COLO668 (cell line): Measurements from ENCODE around the gene NANP.
"Not testable (repeated sequence)": the region's sequence is repeated elsewhere in the genome, so short reads cannot be mapped to it uniquely, and the experiment has no call there.

ENCODE experiments used
- DNase-seq: peaks from one replicate; lab custom pipeline; 2025; ENCODE audit not compliant: unreplicated experiment; lab: John Stamatoyannopoulos, UW

Gene NANP

DNA sequence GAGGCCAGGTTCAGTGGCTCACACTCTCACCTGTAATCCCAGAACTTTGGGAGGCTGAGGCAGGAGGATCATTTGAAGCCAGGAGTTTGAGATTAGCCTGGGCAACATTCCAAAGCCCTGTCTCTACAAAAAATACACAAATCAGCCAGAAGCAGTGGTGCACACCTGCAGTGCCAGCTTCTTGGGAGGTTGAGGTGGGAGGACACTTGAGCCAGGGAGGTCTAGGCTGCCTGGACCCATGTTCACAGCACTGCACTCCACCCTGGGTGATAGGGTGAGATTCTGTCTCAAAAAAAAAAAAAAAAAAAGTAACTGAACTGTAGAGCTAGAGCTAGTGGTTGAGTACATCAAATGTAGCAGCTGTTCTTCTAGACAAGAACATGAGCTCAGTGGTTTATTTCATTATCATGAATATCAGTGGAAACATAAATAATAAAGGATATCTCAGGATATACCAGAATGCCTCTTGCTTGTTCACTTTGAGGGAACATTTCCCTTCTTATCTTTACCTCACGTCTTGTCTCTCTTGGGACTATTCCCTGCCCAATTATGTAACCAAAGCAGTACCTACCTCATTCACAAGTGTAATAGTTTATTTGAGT is 17.6 kb downstream of the NANP start:
- no peak for DNase-seq

DNA sequence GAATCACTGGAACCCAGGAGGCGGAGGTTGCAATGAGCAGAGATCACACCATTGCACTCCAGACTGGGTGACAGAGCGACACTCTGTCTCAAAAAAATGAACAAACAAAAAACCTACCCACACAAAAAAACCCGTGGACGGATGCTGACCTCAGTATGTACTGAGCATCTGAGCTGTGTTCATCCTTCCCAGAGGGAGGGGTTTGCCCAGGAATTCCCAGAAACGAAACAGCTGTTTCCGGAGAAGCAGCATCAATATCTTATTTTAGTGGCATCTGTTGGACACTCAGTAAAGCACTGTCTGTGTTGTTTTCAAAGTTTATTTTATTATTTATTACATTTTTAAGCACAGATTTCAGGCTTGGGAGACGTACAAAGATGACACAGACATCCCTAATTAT is 18.7 kb downstream of the NANP start:
- DNase-seq = no peak

DNA sequence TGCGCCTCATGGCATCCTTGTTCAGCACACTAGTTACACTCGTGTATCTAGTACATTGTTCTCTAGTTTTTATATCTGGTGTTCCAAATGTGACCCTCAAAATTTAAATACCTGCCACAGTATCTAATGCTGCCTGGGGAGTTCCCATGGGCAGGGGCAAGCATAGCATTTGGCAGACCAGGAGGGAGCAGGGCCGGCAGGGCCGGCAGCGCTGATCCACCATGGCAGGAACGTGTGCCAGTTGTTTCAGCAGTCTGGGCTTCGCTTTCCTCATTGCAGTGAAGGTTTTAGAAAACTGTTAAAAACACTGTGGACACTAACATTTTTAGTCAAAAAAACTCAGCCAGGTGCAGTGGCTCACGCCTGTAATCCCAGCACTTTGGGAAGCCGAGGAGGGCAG is 19.2 kb downstream of the NANP start:
- no peak for DNase-seq

DNA sequence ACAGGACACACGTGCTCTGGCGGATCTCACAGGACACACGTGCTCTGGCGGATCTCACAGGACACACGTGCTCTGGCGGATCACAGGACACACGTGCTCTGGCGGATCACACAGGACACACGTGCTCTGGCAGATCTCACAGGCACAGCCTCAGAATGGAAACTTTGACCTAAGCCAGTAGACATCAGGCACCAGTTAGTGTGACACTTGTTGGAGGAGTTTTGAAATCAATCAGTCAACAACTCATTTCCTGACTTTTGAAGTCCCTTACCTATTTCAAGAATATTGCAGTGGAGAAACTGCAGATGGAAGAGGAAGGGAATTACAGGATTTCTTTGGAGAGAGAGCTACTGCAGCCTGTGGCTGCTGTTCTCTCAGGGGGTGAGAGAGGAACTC is 20.9 kb downstream of the NANP start:
- not testable (repeated sequence) for DNase-seq

DNA sequence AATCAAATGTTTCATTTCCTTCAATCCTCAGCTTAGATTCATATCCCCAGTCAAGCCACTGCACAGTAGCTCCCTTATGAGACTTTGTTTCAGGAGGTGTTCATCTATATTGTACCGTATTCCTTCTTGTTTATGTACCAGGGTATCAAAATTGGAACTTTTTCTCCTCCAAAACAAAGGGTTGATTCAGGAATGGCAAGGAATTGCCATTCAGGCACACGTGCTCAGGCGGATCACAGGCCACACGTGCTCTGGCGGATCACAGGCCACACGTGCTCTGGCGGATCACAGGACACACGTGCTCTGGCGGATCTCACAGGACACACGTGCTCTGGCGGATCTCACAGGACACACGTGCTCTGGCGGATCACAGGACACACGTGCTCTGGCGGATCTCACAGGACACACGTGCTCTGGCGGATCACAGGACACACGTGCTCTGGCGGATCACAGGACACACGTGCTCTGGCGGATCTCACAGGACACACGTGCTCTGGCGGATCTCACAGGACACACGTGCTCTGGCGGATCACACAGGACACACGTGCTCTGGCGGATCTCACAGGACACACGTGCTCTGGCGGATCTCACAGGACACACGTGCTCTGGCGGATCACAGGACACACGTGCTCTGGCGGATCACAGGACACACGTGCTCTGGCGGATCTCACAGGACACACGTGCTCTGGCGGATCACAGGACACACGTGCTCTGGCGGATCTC is 21.5 kb downstream of the NANP start:
- DNase-seq = not testable (repeated sequence)

DNA sequence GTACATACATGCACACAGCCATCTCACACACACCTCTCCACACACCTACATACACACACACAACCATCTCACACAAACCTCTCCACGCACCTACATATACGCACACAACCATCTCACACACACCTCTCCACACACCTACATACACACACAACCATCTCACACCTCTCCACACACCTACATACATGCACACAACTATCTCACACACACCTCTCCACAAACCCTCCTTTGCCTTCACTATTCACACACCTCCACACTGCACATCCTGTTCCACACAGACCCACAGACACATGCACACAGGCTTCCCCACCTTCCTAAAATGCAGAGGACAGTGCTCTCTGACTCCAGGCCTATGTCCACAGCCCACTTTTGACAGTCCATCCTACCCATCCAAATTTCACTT is 22.2 kb downstream of the NANP start:
- DNase-seq = no peak

DNA sequence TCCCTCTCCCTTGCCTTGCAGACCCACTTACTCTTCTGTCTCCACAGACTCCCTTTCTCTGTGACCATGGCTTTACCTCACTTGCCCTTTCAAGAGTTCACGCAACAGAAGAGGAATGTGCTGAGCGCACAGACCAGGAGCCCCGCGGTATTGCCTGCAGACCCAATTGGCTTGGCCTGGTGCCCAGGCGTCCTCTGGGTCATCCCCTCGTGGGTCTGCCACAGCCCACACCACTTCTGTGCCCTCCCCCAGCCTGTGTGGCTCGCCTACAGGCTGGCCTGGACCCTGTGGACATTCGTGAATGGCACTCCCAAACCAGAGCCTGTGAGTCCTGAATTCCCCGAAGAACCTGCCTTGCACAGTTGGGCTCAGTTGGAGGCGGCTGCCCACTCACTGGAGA is 23.2 kb downstream of the NANP start:
- DNase-seq = no peak

DNA sequence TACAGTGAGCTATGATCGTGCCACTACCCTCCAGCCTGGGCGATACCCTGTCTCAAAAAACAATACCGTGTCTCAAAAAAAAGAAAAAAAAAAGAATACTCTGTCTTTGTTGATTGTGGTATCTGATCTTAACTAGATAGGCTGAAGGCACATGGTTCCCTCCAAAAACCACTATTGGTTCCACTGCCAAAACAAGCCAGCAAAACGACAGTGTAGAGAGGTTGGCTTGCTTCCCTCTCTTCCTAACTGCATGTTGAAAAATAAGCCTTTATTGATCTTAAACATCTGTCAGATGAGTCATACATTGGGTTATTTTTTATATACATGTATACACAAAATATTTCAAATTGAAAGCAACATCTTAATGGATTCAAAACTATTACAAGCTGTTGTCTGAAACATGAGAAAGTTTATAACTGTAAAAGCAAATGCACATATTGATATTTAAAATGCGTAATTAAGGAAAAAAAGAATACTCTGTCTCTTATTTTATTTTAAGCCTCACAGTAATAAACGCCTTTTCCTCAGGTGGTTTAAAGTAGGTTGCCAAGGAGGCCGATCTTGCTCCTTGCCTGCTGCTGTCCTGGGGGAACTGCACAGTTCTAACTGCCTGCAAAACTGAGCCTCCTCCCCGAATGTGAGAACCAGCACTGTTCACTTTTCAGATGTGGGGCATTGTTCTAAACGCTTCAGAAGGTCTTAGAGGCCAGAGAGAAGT is 31.5 kb downstream of the NANP start:
- DNase-seq = no peak

DNA sequence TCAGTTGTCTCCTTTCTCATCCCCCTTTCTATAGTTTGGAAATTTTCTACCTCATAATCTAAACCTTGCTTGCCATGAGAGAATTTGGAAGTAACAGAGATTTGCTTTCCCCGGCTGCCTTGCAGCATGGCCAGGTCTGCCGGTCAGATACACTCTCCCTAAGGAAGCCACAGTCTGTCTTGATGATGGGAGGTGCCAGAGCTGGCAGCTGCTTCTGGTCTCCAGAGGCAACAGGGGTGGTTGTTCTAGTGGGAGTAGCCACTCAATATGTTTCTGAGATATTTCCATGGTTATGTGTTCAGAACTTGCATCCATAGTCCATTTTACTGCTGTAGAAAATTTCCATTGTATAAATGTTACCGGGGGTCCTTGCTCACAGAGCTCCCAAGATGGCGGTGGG is 33.0 kb downstream of the NANP start:
- not testable (repeated sequence) for DNase-seq

DNA sequence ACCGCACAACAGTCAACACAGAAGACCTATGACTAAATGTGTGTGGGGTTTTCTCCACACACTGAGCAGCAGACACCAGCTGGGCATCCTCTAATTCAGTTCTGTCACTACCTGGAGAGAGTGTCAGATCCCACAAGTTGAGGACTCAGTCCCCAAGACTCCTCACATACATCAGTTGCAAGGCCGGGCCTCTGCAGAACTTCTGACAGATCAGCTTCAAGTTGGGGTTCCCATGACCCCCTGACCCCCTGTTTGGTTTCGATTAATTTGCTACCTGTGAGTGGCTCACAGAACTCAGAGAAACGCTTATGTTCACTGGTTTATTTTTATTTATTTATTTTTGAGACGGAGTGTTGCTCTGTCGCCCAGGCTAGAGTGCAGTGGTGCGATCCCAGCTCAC is 35.3 kb downstream of the NANP start:
- no peak for DNase-seq

DNA sequence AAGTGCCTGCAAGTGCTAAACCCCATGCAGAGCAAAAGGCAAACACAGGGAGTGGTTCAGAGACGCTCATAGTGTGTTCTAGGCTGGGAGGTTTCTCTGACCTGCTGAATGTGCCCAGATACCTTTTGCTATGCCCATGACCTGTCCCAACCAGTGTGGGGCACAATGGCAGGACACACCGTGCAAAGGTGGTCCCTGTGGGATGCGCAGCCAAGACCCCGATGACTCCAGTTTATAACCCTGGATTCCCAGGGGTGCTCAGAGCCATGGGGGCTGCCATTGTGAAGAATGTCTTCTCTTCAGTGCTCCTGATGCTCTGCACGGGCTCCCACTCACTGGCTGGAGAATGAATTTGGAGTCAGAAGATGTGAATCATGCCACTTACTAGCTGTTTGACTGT is 36.3 kb downstream of the NANP start:
- no peak for DNase-seq

DNA sequence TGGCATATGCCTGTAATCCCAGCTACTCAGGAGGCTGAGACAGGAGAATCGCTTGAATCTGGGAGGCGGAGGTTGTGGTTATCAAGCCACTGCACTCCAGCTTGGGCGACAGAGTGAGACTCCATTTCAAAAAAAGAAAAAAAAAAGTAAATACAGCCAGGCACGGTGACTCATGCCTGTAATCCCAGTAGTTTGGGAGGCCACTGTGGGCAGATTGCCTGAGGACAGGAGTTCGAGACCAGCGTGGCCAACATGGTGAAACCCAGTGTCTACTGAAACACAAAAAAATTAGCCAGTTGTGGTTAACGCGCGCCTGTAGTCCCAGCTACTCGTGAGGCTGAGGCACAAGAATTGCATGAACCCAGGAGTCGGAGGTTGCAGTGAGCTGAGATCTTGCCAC is 36.9 kb downstream of the NANP start:
- DNase-seq = no peak

DNA sequence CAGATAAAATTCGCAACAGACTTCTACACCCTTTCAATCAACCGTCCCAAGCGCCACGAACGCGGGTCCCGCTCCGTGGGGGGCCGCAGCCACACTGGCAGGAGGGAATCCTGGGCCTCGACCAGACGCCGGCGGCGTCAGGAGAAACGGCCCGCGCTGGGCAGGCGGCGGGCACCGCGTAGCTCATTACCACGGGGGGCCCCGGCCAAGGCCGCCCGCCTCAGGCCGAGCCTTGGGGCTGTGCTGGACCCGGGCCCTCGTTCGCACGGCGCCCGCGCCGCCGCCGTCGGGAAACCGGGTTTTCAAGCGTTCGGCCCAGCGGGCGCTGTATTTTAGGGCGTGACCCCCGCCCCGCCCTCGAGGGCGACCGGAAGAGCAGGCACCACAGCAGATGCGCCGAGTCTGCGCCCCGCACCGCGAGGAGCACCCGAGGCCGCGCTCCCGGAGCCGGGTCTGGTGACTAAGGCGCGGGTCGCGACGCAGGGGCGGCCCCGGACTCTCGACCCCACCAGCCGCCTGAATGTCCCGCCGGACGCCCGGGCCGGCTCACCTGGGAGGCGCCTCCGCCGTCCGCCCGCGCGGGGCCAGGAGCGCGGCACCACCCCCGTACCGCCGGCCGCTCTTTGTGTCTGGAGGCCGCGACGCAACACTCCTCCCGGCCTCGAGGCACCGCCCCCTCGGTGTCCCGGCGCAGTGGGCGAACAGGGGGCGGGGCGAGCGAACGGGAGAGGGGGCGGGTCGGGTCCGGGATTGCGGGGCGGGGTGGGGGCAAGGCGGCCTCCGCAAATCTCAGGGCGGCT is 38.7 kb downstream of the NANP start, which contains the start of gene NINL:
Gene NINL, minus strand, starts transcription at position 627 of the 800 bp plus-strand sequence. CDS start 58,944 bp downstream, outside the sequence.
- DNase-seq = peak; percentile 80

DNA sequence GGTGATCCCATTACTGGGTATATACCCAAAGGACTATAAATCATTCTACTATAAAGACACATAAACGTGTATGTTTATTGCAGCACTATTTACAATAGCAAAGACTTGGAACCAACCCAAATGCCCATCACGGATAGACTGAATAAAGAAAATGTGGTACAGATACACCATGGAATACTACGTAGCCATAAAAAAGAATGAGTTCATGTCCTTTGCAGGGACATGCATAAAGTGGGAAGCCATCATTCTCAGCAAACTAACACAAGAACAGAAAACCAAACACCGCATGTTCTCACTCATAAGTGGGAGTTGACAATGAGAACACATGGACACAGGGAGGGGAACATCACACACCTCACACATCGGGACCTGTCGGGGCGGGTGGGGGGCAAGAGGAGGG is 40.2 kb downstream of the NANP start:
- DNase-seq = not testable (repeated sequence)

DNA sequence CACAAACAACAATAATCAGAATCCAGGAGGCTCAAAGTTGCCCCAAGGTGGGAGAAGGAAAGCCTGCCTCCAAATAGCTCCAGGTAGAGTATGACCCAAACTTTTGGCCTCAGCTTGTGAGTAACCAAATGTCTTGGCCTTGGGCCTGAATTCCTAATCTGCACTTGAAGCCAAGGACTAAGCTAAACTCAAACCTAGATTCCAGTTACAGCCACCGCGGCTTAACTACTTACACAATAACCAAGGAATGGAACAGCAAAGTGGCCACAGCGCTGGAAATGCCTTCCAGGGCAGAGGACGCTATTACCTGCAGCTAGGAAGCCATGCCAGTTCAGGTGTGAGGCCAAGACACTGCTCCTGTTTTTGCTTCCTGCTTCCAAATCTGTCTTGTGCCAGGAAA is 43.1 kb downstream of the NANP start:
- no peak for DNase-seq

DNA sequence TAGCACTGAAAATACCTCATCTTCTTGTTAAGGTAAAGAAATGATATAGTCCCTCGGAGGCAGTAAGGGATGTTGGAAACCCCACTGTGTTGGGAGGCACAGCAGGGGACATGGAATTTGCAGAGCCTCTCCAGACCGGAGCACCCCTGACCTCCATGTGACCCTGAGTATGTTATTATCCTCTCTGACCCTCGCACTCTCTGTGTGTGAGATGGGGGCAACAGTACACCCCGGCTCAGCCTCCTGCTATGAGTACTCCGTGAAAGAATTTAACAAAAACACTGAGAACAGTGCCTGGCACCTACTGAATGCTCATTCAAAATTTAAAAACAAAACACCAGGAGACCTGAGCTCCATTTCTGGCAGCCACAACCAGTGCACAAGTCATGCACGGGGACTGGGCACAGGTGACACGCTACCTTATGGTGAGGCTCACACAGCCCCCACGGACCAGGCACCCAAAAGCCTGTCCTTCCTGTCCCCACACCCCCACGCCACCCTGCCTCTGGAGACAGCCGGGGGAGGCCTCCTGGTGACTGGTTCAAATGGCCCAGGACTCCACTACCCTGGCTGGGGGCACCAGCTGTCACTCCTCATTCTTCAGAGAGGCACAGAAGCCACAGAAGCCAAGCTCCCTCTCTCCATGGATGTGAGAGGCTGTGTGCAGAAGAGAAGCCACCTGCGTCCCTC is 44.6 kb downstream of the NANP start:
- DNase-seq = no peak

DNA sequence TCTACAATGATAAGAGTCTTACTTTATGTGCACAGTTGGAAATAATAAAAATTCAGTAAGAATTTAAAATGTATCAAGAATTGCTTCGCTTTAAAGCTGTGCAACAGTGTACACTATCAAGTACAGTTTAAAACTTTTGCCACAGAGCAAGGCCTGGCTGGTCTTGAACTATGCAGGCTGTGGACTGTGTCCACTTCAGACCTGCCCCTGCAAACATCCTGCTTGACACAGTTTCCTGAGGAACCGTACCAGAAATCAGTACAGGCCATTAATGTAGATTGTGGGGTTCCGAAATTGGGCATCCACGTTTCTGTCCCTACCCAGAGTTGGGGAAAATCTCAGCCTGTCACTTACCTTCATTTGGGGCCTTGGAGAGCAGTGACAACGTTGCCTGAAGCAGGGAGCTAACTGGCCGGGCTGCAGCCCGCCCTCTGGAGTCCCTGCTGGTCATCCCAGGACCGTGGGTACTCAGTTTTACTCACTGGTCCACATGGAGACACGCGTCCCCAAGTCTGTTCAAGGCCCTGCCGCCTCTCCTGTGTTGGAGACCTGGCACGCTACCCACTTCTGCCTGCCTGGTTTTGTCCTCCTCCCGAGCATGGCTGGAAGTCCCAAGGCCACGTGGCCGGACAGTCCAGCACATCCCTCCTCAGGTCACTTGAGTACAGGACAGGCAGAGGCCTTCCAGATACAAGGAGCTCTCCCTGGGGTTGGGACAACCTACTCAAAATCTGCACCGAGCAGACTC is 46.9 kb downstream of the NANP start:
- no peak for DNase-seq

DNA sequence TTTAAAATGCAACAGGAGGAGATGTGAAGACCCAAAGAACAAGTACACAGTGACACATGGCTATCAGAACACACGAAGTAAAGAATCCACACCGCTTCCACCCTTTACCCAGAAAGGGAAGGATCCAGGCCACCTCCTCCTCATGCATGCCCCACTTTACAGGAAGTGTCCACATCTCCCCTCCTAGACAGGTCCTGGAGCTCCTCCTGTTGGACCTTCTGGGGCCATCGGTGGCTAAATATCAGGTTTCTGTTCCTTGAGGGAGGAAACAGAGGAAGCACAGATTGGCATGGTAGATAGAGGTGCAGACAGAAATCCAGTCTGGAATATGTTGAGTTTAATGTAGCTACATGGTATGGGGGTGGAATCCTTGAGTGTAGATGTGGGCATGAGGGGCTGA is 49.4 kb downstream of the NANP start:
- DNase-seq = no peak

DNA sequence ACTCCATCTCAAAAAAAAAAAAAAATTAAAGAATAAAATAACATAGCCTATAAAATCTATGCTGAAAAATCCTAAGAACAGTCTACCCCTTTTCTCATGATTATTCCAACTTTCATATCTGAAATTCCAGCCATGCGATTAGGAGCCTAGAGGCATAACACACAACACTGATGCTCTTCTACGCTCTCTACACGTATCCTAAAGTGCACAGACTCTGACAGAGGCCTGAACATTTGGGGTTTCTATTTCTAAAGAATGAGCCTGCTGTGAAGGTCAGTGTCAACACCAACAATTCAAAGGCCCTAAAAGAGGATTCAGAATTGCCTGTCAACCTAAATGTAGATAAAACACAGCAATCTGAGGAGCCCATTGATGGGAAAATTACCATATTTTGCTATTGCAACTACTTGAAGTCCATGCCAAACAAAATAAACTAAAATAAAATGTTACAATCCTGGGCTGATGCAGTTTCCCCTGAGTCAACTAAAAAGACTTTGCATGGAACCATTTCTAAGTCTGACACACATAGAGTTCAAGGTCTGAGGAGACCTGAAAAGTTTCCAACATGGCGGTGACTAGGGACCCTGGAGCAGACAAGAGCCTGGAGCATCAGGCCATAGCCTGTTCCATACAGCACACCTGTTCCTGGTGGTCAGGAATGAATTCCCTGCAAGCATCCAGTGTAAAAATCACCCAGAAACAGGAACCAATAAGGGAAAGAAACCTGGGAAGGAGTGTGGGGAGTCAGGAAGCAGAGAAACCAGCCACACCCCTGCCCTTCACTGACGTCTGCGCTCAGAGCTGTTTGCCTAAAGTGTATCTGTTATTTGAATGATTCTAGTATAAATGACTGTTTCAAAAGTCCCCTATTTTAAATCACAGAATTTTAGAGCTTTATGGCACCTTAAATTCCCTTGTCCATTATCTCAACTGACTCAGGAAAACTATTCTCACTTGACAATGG is 50.2 kb downstream of the NANP start:
- no peak for DNase-seq
